Ovary (tissue), 9 donors: ENCODE results near the gene MYOCOS. TPM values are rescaled to one million over a fixed set of nuclear protein-coding genes. Genes with fewer than 3 reads are reported as not detected.

Source experiments
- DNase-seq, 5 donors: peaks; one replicate each; pipeline ENCODE4 v3.0.0-alpha.2; 2019 to 2020
- H3K27ac ChIP-seq, 2 donors: fragments of 200-600 bp; one replicate each; pipeline versions ENCODE4 v1.5.1 to v1.8.0; 2019 to 2022
- H3K27me3 ChIP-seq: fragments of 200-600 bp; one replicate; pipeline ENCODE4 v1.8.0; 2022
- H3K36me3 ChIP-seq: fragments of 200-600 bp; sonication (generic); one replicate; pipeline ENCODE4 v1.5.1; 2019
- H3K4me1 ChIP-seq: one replicate; pipeline ENCODE4 v1.8.1; 2013; ENCODE audit warnings: mild to moderate bottlenecking, moderate library complexity; ENCODE audit not compliant: insufficient read depth
- H3K4me3 ChIP-seq: fragments of 200-600 bp; sonication (generic); one replicate; pipeline ENCODE4 v1.5.1; 2017
- H3K9me3 ChIP-seq, 2 donors: fragments of 200-600 bp in 1 of 2; sonication (generic) in 1 of 2; one replicate each; pipeline versions ENCODE4 v1.5.1 to v1.8.1; 2013 to 2019; ENCODE audit warnings: mild to moderate bottlenecking in 1 of 2, moderate library complexity in 1 of 2
- CTCF ChIP-seq, 3 donors: fragments of 450-650 bp in 2 of 3; fragments of 200-600 bp in 1 of 3; IDR thresholded peaks; one replicate each; pipeline versions ENCODE4 v1.5.1 to v1.8.0; 2016 to 2022; ENCODE audit warnings: antibody characterized with exemption in 3 of 3, mild to moderate bottlenecking in 1 of 3
- EP300 ChIP-seq: sonication (generic); formaldehyde crosslinking; IDR thresholded peaks from one replicate; pipeline ENCODE4 v1.6.1; 2017; ENCODE audit warnings: antibody characterized with exemption
- POLR2A ChIP-seq: fragments of 450-650 bp; IDR thresholded peaks from one replicate; pipeline ENCODE4 v1.6.1; 2017; ENCODE audit warnings: antibody characterized with exemption, mild to moderate bottlenecking, moderate library complexity
- WGBS, 3 donors: extraction: QIAGEN DNeasy Blood & Tissue Kit in 1 of 3; methylation state at CpG; one replicate each; pipeline versions ENCODE4 v1.1.5 to v1.1.7; 2013 to 2017; 5-methylcytosine and 5-hydroxymethylcytosine counted together
- intact Hi-C, 4 donors: fragments of 100-400 bp; cut with DNase I; formaldehyde crosslinking; loops; one replicate each; pipeline versions ENCODE4 v1.11.0 to v1.15.1; 2022 to 2023
- polyA plus RNA-seq, 2 donors: library from polyadenylated mRNA; stranded (reverse); fragments of 200-250 nt in 1 of 2; fragments of 350-450 nt in 1 of 2; fragmentation: Illumina TruSeq in 1 of 2; extraction: RNeasy Lipid Tissue Mini Kit (QIAGEN cat#74804) in 1 of 2; gene quantifications; one replicate each; pipeline ENCODE4 v1.2.3, GENCODE V29; 2013 to 2014
- total RNA-seq, 7 donors: library from RNA; depleted of rRNA in 2 of 7; stranded (reverse); fragments of >200 nt in 2 of 7; fragmentation: NEBNext Ultra II Directional in 3 of 7; extraction: Animal tissue kit (Norgen Biotek cat#: 25700) in 3 of 7; gene quantifications; one replicate each; pipeline versions ENCODE4 v1.1.0 to v1.2.4, GENCODE V29; 2016 to 2023
- donor health status: DM: no; HTN: no; CAD: no; lungs with moderate emphysema.
- donor health status: DM: no; HTN: no; CAD: no.
- donor health status: Bipolar disorder and iron deficiency.
- donor health status: DM: yes; HTN: yes; CAD: no.
- donor health status: DM: no; HTN: no; CAD: no.
- donor health status: DM: yes; HTN: yes; CAD: no.

MYOCOS gene
- total and polyA plus RNA-seq, 9 donors, result 0.08 to 0.57 TPM; not detected in 7

DNA sequence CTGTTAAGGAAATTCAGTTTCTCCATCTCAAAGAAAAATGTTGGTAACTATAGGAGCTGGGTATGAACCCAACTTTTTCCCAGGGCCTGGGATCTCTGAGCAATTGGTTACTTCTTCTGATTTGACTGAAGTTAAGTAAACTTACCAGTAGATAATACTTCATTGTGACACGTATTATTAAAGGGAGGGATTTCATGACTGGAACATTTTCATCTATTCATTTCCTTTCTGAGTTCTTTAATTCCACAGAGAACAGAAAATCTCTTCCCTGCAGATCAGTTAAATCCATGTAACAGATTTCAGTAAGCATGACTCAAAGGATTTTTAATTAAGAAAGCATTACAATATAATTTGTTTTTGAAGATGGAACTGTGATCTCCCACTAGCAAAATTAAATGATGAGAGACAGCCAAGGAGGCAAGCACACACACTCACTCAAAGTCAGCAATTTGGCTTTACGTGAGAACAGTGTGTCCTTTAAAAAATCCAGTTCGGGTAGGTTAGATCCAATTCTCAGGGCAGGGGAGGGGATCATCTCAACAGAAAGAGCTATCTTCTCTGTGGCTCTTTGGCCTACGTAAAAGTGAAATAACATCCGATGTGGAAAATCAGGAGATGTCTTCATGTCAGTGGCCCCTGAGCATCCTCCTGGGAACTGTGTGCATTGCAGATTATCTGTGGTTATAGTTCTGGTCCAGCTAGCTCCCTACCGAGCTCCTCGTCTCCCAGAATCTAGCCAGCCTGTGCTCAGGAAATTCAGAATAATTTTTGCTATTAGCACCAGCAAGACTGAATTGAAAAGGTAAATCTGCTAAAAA lies 41.2 kb downstream of the MYOCOS start:
- no peak overlapping the region for H3K4me3 ChIP-seq
- WGBS, 3 donors, result 40 to 64% (median 56%) methylated on average over 7 of the region's 7 CpGs
- no peaks in the 10 kb centered on the region for H3K36me3 ChIP-seq
- DNase-seq, result no peak
- H3K27ac ChIP-seq, result no peak overlapping the region
- H3K9me3 ChIP-seq, result no peaks in the 10 kb centered on the region
- TF ChIP-seq CTCF (IDR thresholded peaks at IDR 0.05) (no peak), POLR2A (no peak), EP300 (no peak)
- intact Hi-C loops, result no loop called here
- no peaks in the 10 kb centered on the region for H3K4me1 ChIP-seq
- H3K27me3 ChIP-seq, result no peaks in the 10 kb centered on the region

GRCh38 chr1:171663854-171664575 lies 42.0 kb downstream of the MYOCOS start:
- 55 to 67% (median 62%) methylated on average over 4 of the region's 4 CpGs for WGBS, 3 donors
- no peaks in the 10 kb centered on the region for H3K27me3 ChIP-seq
- no peak for TF ChIP-seq EP300
- no peak for TF ChIP-seq CTCF (IDR thresholded peaks at IDR 0.05)
- TF ChIP-seq POLR2A, result no peak
- no peaks in the 10 kb centered on the region for H3K36me3 ChIP-seq
- no peak for DNase-seq
- intact Hi-C loops, result no loop called here
- H3K27ac ChIP-seq, result no peak overlapping the region
- no peaks in the 10 kb centered on the region for H3K9me3 ChIP-seq
- no peaks in the 10 kb centered on the region for H3K4me1 ChIP-seq
- H3K4me3 ChIP-seq, result no peak overlapping the region

GRCh38 chr1:171664976-171665375 lies 42.9 kb downstream of the MYOCOS start:
- no peak overlapping the region for H3K4me3 ChIP-seq
- TF ChIP-seq EP300, result no peak
- TF ChIP-seq POLR2A, result no peak
- TF ChIP-seq CTCF (IDR thresholded peaks at IDR 0.05), result no peak
- intact Hi-C loops, result no loop called here
- no peaks in the 10 kb centered on the region for H3K27me3 ChIP-seq
- no peak for DNase-seq
- H3K36me3 ChIP-seq, result no peaks in the 10 kb centered on the region
- H3K27ac ChIP-seq, result no peak overlapping the region
- no peaks in the 10 kb centered on the region for H3K4me1 ChIP-seq
- H3K9me3 ChIP-seq, result no peaks in the 10 kb centered on the region

- Histone ChIP-seq H3K36me3 (no peaks in the 10 kb centered on the region), H3K9me3 (no peaks in the 10 kb centered on the region), H3K27me3 (no peaks in the 10 kb centered on the region), H3K4me1 (no peaks in the 10 kb centered on the region), H3K27ac (no peak overlapping the region), H3K4me3 (no peak overlapping the region)
- 85 to 89% (median 87%) methylated on average over 4 of the region's 4 CpGs for WGBS, 3 donors
- TF ChIP-seq POLR2A (no peak), EP300 (no peak), CTCF (IDR thresholded peaks at IDR 0.05) (no peak)
- intact Hi-C loops, result no loop called here
- no peak for DNase-seq
Observed at GRCh38 chr1:171666114-171666769, 44.2 kb downstream of the MYOCOS start.
